NOMO-1 (cell line): ENCODE measurements around the gene FIGLA.

Experiments
- DNase-seq, 2 experiments: peaks; one replicate each; lab custom pipeline; 2025; ENCODE audit not compliant: unreplicated experiment in 2 of 2; lab: John Stamatoyannopoulos, UW

FIGLA gene

DNA sequence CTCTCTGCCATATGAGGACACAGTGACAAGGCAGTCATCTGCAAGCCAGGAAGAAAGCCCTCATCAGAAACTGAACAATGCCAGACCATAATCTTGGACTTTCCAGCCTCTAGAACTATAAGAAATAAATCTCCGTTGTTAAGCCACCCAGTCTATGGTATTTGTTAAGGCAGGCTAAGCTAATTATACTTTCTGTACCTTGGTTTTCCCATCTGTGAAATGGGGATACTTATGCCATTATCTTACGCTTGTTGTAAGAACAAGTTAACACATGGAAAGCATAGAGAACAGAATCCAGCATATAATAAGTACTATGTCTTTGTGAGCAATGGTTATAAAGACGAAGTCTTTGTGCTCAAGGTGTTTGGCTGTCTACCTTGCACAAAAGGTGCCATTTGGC lies 14.2 kb downstream of the FIGLA start:
- no peak for DNase-seq

DNA sequence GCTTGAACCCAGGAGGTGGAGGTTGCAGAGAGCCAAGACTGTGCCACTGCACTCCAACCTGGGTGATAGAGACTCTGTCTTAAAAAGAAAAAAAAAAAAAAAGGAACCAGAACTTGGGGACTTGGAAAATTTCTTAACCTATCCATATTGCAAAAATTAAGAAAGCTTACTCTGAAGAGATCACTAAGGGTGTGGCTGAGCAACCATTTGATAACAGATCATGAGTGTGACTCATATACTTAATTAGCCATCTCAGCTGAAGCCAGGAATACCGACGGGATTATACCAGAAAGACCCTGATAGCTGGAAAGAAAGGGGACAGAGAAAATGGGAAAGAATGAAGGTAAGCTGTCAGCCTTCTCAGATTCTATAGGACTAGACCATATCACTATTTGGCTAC lies 15.3 kb downstream of the FIGLA start:
- peak; percentile 39 to 44 for DNase-seq

- no peak for DNase-seq
These were observed 17.8 kb downstream of the FIGLA start for GRCh38 chr2:70772486-70773155.

GRCh38 chr2:70771446-70771845 lies 19.0 kb downstream of the FIGLA start:
- no peak for DNase-seq

DNA sequence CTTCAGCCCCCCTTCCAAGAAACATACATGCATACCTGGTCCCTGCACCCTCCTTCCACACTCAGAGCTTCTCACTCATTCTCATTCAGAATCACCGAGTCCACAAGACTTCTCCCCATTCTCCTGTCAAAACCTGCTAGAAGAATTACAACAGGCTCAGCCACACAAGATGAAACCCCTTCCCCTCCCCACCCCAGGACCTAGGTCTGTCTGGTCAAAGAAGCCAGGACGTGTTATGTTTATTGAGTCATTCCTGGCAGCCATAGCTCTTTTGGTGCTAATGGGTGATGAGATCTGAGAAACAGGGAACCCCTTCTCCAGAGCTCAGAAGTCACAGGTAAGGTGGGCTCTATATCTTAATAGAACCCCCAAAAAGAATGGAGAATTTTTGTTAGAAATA lies 21.0 kb downstream of the FIGLA start:
- DNase-seq, result no peak

DNA sequence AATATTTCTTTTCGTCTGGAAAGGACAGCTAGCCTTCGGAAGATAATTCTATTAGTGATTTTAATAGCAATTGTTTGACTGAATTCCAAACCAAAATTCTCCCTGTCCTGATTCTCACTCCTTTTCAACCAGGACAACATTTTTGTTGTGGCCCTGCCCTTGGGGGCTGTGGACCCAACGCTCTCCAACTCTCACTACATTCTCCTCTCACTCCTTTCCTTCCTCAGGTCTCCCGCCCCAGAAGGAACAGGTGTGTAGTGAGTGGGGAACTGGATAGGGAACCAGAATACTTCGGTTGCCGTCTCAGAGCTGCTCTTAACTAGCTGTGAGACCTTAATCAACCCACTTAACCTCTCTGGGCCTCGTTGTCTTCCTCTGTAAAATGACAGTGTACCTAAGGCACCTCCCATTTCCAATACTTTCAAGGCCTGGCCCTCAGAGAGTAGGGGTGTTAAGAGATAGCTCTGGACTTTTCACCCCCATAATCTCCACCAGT lies 21.8 kb downstream of the FIGLA start:
- no peak for DNase-seq

- DNase-seq, result peak; percentile 69 to 75
These were observed 22.5 kb downstream of the FIGLA start, which contains the start of gene ADD2 for GRCh38 chr2:70767699-70768589. ADD2 (minus strand) TSS chr2:70768200; CDS start chr2:70706408, 61,792 bp downstream.

DNA sequence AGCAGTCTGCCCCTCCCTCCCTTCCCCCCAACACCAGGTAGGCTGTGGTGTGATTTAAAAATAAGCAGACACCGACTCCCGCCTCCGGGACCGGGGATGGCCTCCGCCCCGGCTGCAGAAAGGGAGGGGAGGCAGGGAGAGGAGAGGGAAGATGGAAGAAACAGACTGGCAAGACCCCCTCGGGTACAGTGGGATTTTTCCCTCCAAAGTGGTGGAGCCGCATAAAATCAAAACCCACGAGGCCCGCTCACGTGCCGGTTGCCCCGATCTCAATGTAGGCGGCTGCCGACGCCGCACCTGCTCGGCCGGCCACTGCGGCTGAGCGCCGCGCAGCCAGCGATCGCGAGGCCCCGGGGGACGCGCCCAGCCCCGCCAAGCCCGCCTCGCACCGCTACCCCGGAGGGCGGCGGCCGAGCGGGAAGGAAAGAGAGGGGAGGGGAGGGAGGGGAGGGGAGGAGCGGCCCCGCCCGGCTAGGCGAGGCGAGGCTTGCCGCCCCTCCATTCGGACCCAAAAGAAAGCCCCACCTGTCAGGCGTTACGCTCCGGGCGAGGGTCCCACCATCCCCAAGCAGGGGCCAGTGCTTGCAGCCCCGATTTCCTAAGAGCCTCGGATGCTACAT lies 23.3 kb downstream of the FIGLA start:
- peak in 1 of 2 experiments; percentile 37 for DNase-seq

GRCh38 chr2:70766357-70767078 lies 23.9 kb downstream of the FIGLA start:
- no peak for DNase-seq

GRCh38 chr2:70765507-70765906 lies 24.9 kb downstream of the FIGLA start:
- no peak for DNase-seq

- DNase-seq, result no peak
These were observed 31.0 kb downstream of the FIGLA start for GRCh38 chr2:70759446-70759845.

DNA sequence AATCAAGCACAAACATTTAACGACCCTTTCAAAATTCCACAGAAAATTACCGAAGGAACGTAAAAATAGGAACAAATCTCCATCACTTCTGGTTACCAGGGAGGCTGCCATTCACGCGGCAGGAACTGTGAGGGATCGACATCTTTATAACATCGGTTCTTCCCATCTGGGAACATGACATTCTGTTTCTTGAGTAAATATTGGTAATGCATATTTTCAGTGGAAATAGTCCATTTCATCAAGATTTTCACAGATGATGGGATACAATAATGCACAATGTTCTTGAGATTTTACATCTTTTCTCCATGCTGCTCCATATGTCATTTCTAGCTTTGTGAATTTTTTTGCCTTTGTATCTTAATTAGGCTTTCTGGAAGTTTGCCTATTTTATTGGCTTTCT lies 32.5 kb downstream of the FIGLA start:
- DNase-seq, result no peak

DNA sequence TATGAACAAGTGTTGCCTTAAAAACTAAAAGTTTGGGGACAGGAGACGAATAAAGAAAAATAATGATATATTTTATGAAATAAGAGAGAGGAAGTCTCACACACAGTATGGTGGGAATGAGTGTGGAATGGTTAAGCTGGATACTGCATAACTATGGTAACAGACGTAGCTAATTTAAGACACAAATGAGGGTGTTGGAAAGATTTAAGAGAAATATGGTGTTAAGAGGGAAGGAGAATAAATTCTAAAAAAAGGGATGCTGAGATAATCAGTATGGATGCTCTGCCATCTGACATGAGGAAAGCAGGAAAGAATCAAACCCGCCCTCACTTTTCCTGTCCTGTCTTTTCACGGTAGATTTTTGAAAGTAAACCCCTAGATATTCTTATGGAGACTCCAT lies 33.1 kb downstream of the FIGLA start:
- no peak for DNase-seq

DNA sequence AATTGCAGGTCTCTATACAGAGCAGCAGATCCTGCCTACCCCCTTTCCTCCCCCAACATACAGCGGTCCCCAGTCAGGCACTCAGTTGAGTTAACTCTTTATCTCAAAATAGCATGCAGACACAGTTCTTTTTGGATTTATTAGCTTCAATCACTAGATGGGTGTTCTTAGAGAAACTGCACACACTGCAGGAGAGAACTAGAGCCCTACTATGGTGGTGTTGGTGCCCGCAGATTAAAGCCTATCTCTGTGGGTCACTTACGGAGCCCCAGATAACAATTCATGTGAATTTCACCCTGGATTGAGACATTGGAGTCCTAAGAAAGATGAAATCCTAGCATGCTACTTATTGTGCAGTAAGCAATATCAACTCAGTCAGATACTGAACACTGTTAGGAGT lies 34.3 kb downstream of the FIGLA start:
- DNase-seq, result no peak

DNA sequence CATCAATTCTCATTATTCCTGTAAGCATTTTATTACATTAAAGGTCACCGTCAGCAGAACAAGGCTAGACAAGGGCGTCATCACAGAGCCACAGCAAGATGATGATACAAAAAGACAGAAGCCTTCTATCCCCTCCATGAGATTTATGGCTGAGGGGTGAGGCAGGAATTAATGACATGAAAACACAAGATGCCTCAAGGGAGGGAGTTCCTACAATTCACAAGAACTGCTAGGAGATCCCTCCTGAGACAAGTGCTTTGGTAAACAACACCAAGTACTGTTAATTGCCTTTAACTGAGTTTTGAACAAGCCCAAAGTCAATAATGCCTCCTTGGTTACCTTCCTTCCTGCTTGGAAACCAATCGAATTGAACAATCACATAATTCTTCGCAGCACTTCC lies 36.5 kb downstream of the FIGLA start:
- no peak for DNase-seq

GRCh38 chr2:70753031-70753430 lies 37.4 kb downstream of the FIGLA start:
- no peak for DNase-seq

- DNase-seq, result no peak
These were observed 38.0 kb downstream of the FIGLA start for GRCh38 chr2:70752396-70752795.

- DNase-seq, result no peak
These were observed 38.6 kb downstream of the FIGLA start for GRCh38 chr2:70751881-70752280.

- DNase-seq, result no peak
These were observed 40.1 kb downstream of the FIGLA start for GRCh38 chr2:70750320-70750719.

- no peak for DNase-seq
These were observed 42.2 kb downstream of the FIGLA start for GRCh38 chr2:70748002-70748784.
